Neural cell (in vitro differentiated cells): ENCODE data around the gene GALNT2. TPM values are rescaled to one million over a fixed set of nuclear protein-coding genes. Genes with fewer than 3 reads are reported as not detected.

ENCODE experiments used
- H2AFZ ChIP-seq: fragments of 200-600, 300-800 bp; sonication (generic), shearing (Covaris generic); 2 replicates; pipeline ENCODE4 v1.6.0; 2014; ENCODE audit warnings: low read depth, mild to moderate bottlenecking, antibody characterized with exemption, low read length, moderate library complexity
- H3F3A ChIP-seq: fragments of 200-600 bp; shearing (Covaris generic); 2 replicates; pipeline ENCODE4 v1.6.1; 2016; ENCODE audit warnings: mild to moderate bottlenecking, moderate library complexity, mixed read lengths, antibody characterized with exemption, low read length; ENCODE audit not compliant: insufficient read depth, poor library complexity, severe bottlenecking
- H3K27ac ChIP-seq: fragments of 200-600, 300-800 bp; sonication (generic), shearing (Covaris generic); 2 replicates; pipeline ENCODE4 v1.5.1; 2014; ENCODE audit warnings: mild to moderate bottlenecking, low read length, moderate library complexity
- H3K27me3 ChIP-seq: fragments of 300-800, 200-600 bp; sonication (generic), shearing (Covaris generic); 2 replicates; pipeline ENCODE4 v1.6.0; 2014; ENCODE audit warnings: mild to moderate bottlenecking, low read depth, low read length, moderate library complexity; ENCODE audit not compliant: insufficient read depth
- H3K36me3 ChIP-seq: fragments of 300-800, 200-600 bp; sonication (generic), shearing (Covaris generic); 2 replicates; pipeline ENCODE4 v1.5.1; 2014; ENCODE audit warnings: mild to moderate bottlenecking, antibody characterized with exemption, low read length, moderate library complexity; ENCODE audit not compliant: insufficient read depth
- H3K4me2 ChIP-seq: fragments of 300-800, 200-600 bp; sonication (generic), shearing (Covaris generic); 2 replicates; pipeline ENCODE4 v1.6.0; 2014; ENCODE audit warnings: mild to moderate bottlenecking, low read length
- H3K4me3 ChIP-seq: fragments of 300-800, 200-600 bp; sonication (generic), shearing (Covaris generic); 2 replicates; pipeline ENCODE4 v1.5.1; 2014; ENCODE audit warnings: mild to moderate bottlenecking, low read length, moderate library complexity
- H3K79me2 ChIP-seq: fragments of 200-600 bp; shearing (Covaris generic); replicated peaks from 2 replicates; pipeline ENCODE4 v1.6.0; 2014; ENCODE audit warnings: mild to moderate bottlenecking, low read length, moderate library complexity; ENCODE audit not compliant: insufficient read depth
- H3K9ac ChIP-seq: fragments of 300-800, 200-600 bp; sonication (generic), shearing (Covaris generic); 2 replicates; pipeline ENCODE4 v1.6.1; 2016; ENCODE audit warnings: mild to moderate bottlenecking, low read length, mixed read lengths
- H3K9me2 ChIP-seq: fragments of 200-600 bp; shearing (Covaris generic); 2 replicates; pipeline ENCODE4 v1.6.1; 2016; ENCODE audit warnings: mild to moderate bottlenecking, low read length, mixed read lengths; ENCODE audit not compliant: insufficient read depth
- H3K9me3 ChIP-seq: fragments of 200-600, 300-800 bp; sonication (generic), shearing (Covaris generic); 2 replicates; pipeline ENCODE4 v1.6.1; 2016; ENCODE audit warnings: mild to moderate bottlenecking, mixed run types, low read length, moderate library complexity, mixed read lengths
- H4K20me1 ChIP-seq: fragments of 200-600 bp; shearing (Covaris generic); 2 replicates; pipeline ENCODE4 v1.6.1; 2016; ENCODE audit warnings: mild to moderate bottlenecking, mixed run types; ENCODE audit not compliant: insufficient read depth
- EP300 ChIP-seq: fragments of 450-650 bp; conservative IDR thresholded peaks from 2 replicates; pipeline ENCODE4 v1.6.1; 2014; ENCODE audit warnings: antibody characterized with exemption, mild to moderate bottlenecking, moderate library complexity; ENCODE audit not compliant: poor library complexity, severe bottlenecking
- EZH2 ChIP-seq: fragments of 200-600, 300-800 bp; shearing (Covaris generic), sonication (generic); IDR thresholded peaks from 2 replicates; pipeline ENCODE4 v1.6.1; 2014; ENCODE audit warnings: antibody characterized with exemption, low read length, borderline replicate concordance, mild to moderate bottlenecking; ENCODE audit not compliant: insufficient read depth, poor library complexity, severe bottlenecking
- MXI1 ChIP-seq: fragments of 450-650 bp; conservative IDR thresholded peaks from 2 replicates; pipeline ENCODE4 v1.6.1; 2014; ENCODE audit warnings: antibody characterized with exemption, mild to moderate bottlenecking; ENCODE audit not compliant: poor library complexity, severe bottlenecking
- POLR2AphosphoS5 ChIP-seq: IDR thresholded peaks from 2 replicates; pipeline ENCODE4 v1.6.1; 2012
- RAD21 ChIP-seq: fragments of 450-650 bp; conservative IDR thresholded peaks from 2 replicates; pipeline ENCODE4 v1.6.1; 2014; ENCODE audit warnings: antibody characterized with exemption, mild to moderate bottlenecking, moderate library complexity
- SMC3 ChIP-seq: fragments of 450-650 bp; conservative IDR thresholded peaks from 2 replicates; pipeline ENCODE4 v1.6.1; 2014; ENCODE audit warnings: antibody characterized with exemption, mild to moderate bottlenecking, moderate library complexity; ENCODE audit not compliant: poor library complexity
- TAF1 ChIP-seq: IDR thresholded peaks from 2 replicates; pipeline ENCODE4 v1.6.1; 2012; ENCODE audit warnings: low read depth
- polyA plus RNA-seq: library from polyadenylated mRNA; depleted of rRNA; stranded (reverse); fragments of >200 nt; gene quantifications from 2 replicates; pipeline ENCODE4 v1.2.3, GENCODE V29; 2014
- TF ChIP-seq, protein P1 (sequence below): fragments of 450-650 bp; IDR thresholded peaks from 2 replicates; pipeline ENCODE4 v1.5.1; 2014; ENCODE audit warnings: antibody characterized with exemption, mild to moderate bottlenecking, moderate library complexity; ENCODE audit not compliant: poor library complexity, severe bottlenecking
- TF ChIP-seq, protein P2 (sequence below): IDR thresholded peaks from 2 replicates; pipeline ENCODE4 v1.6.1; 2012; ENCODE audit warnings: borderline replicate concordance

The GALNT2 gene
- polyA plus RNA-seq, 1 donor from 2014 or later = 38.8 TPM

- Histone ChIP-seq H3K9me3 (no peaks in the 10 kb centered on the region), H3K36me3 (peaks cover 7% of the 10 kb centered on the region), H3K27me3 (no peaks in the 10 kb centered on the region), H4K20me1 (no peaks in the 10 kb centered on the region), H3K27ac (no peak overlapping the region), H2AFZ (no peak overlapping the region), H3K9ac (no peak overlapping the region), H3F3A (no peaks in the 10 kb centered on the region), H3K9me2 (no peaks in the 10 kb centered on the region), H3K4me3 (no peak overlapping the region), H3K4me2 (no peak overlapping the region), H3K79me2 (no peaks in the 10 kb centered on the region)
- TF ChIP-seq POLR2AphosphoS5 (no peak), MXI1 (no peak), RAD21 (no peak), TAF1 (no peak), SMC3 (no peak), EZH2 (no peak), EP300 (no peak)
- TF ChIP-seq, protein P1, sequence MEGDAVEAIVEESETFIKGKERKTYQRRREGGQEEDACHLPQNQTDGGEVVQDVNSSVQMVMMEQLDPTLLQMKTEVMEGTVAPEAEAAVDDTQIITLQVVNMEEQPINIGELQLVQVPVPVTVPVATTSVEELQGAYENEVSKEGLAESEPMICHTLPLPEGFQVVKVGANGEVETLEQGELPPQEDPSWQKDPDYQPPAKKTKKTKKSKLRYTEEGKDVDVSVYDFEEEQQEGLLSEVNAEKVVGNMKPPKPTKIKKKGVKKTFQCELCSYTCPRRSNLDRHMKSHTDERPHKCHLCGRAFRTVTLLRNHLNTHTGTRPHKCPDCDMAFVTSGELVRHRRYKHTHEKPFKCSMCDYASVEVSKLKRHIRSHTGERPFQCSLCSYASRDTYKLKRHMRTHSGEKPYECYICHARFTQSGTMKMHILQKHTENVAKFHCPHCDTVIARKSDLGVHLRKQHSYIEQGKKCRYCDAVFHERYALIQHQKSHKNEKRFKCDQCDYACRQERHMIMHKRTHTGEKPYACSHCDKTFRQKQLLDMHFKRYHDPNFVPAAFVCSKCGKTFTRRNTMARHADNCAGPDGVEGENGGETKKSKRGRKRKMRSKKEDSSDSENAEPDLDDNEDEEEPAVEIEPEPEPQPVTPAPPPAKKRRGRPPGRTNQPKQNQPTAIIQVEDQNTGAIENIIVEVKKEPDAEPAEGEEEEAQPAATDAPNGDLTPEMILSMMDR = no peak
- TF ChIP-seq, protein P2, sequence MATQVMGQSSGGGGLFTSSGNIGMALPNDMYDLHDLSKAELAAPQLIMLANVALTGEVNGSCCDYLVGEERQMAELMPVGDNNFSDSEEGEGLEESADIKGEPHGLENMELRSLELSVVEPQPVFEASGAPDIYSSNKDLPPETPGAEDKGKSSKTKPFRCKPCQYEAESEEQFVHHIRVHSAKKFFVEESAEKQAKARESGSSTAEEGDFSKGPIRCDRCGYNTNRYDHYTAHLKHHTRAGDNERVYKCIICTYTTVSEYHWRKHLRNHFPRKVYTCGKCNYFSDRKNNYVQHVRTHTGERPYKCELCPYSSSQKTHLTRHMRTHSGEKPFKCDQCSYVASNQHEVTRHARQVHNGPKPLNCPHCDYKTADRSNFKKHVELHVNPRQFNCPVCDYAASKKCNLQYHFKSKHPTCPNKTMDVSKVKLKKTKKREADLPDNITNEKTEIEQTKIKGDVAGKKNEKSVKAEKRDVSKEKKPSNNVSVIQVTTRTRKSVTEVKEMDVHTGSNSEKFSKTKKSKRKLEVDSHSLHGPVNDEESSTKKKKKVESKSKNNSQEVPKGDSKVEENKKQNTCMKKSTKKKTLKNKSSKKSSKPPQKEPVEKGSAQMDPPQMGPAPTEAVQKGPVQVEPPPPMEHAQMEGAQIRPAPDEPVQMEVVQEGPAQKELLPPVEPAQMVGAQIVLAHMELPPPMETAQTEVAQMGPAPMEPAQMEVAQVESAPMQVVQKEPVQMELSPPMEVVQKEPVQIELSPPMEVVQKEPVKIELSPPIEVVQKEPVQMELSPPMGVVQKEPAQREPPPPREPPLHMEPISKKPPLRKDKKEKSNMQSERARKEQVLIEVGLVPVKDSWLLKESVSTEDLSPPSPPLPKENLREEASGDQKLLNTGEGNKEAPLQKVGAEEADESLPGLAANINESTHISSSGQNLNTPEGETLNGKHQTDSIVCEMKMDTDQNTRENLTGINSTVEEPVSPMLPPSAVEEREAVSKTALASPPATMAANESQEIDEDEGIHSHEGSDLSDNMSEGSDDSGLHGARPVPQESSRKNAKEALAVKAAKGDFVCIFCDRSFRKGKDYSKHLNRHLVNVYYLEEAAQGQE = no peak
Observed at GRCh38 chr1:230249695-230250480, 182.8 kb downstream of the GALNT2 start.

- Histone ChIP-seq H3K4me2 (no peak overlapping the region), H3K9me2 (no peaks in the 10 kb centered on the region), H3K27me3 (no peaks in the 10 kb centered on the region), H3F3A (no peaks in the 10 kb centered on the region), H3K9me3 (no peaks in the 10 kb centered on the region), H3K36me3 (peaks cover 7% of the 10 kb centered on the region), H3K79me2 (no peaks in the 10 kb centered on the region), H3K27ac (no peak overlapping the region), H3K9ac (no peak overlapping the region), H2AFZ (no peak overlapping the region), H4K20me1 (no peaks in the 10 kb centered on the region), H3K4me3 (no peak overlapping the region)
- TF ChIP-seq TAF1 (no peak), EZH2 (no peak)
- TF ChIP-seq, protein P1 = no peak
Observed at GRCh38 chr1:230250666-230251065, 183.6 kb downstream of the GALNT2 start.
